MCF 10A (cell line): ENCODE results near the gene SUDS3. TPM values are rescaled to one million over a fixed set of nuclear protein-coding genes. Genes with fewer than 3 reads are reported as not detected.

ENCODE experiments used
- BruUV-seq: library from RNA; stranded (reverse); fragments of 400-500 nt; replicated peaks from 2 replicates; lab custom pipeline; 2021; lab: Mats Ljungman, UMichigan
- CTCF ChIA-PET: fragments of 300-600 bp; sonication (Branson Sonifier 250); formaldehyde crosslinking; extraction: SDS; loops from one replicate; lab custom pipeline; 2021; ENCODE audit warnings: antibody characterized with exemption, inconsistent platforms; lab: Yijun Ruan, JAX
- POLR2A ChIA-PET: fragments of 300-600, 350-650 bp; sonication (Branson Sonifier 250); formaldehyde crosslinking; extraction: SDS; loops from one replicate; lab custom pipeline; 2020; ENCODE audit warnings: antibody characterized with exemption, inconsistent platforms; lab: Yijun Ruan, JAX
- DNase-seq: peaks from one replicate; pipeline ENCODE4 v3.0.0-alpha.2; 2018; ENCODE audit not compliant: unreplicated experiment
- H3K27ac Mint-ChIP-seq: one replicate; pipeline ENCODE4 v1.8.0; 2022; ENCODE audit warnings: mild to moderate bottlenecking, low read depth, mixed read lengths; ENCODE audit not compliant: unreplicated experiment
- H3K27me3 Mint-ChIP-seq: one replicate; pipeline ENCODE4 v1.8.0; 2022; ENCODE audit warnings: mixed read lengths; ENCODE audit not compliant: insufficient read depth, unreplicated experiment
- H3K36me3 Mint-ChIP-seq: one replicate; pipeline ENCODE4 v1.8.0; 2022; ENCODE audit warnings: mild to moderate bottlenecking, moderate library complexity, mixed read lengths; ENCODE audit not compliant: insufficient read depth, unreplicated experiment
- H3K4me1 Mint-ChIP-seq: one replicate; pipeline ENCODE4 v1.8.0; 2022; ENCODE audit warnings: mixed read lengths; ENCODE audit not compliant: insufficient read depth, unreplicated experiment
- H3K4me3 Mint-ChIP-seq: one replicate; pipeline ENCODE4 v1.8.0; 2022; ENCODE audit warnings: mild to moderate bottlenecking, moderate library complexity, mixed read lengths; ENCODE audit not compliant: unreplicated experiment
- H3K9me3 Mint-ChIP-seq: one replicate; pipeline ENCODE4 v1.8.0; 2022; ENCODE audit warnings: mixed read lengths; ENCODE audit not compliant: unreplicated experiment
- CTCF ChIP-seq: fragments of 200-600 bp; IDR thresholded peaks from one replicate; pipeline ENCODE4 v1.8.0; 2022; ENCODE audit warnings: antibody characterized with exemption, mild to moderate bottlenecking; ENCODE audit not compliant: unreplicated experiment
- intact Hi-C: fragments of 100-400 bp; cut with micrococcal nuclease; formaldehyde crosslinking; loops from 2 replicates; pipeline ENCODE4 v1.14.1; 2022
- total RNA-seq: library from RNA; stranded (reverse); gene quantifications from 2 replicates; pipeline ENCODE4 v1.2.3, GENCODE V29; 2022

The SUDS3 gene
- total RNA-seq, 1 experiment from 2014 or later, result 19.6 TPM

GRCh38 chr12:118398524-118398923 lies 22.2 kb downstream of the SUDS3 start:
- Mint-ChIP-seq H3K36me3 (peaks cover 85% of the 10 kb centered on the region), H3K27ac (no peak overlapping the region), H3K9me3 (no peaks in the 10 kb centered on the region), H3K4me3 (no peak overlapping the region), H3K27me3 (no peaks in the 10 kb centered on the region), H3K4me1 (no peaks in the 10 kb centered on the region)
- BruUV-seq, result no TSS peak
- TF ChIP-seq CTCF, result no peak
- DNase-seq, result no peak
- intact Hi-C loops, result no loop called here
- POLR2A ChIA-PET, result no interaction called here
- CTCF ChIA-PET, result interaction anchor here (0.5 to 1.0 kb wide), 4 partner anchors 46 to 1384 kb away, joined by 3 to 5 read pairs (median 3); no protein-coding TSS in a partner anchor

GRCh38 chr12:118398940-118399339 lies 22.6 kb downstream of the SUDS3 start:
- DNase-seq, result no peak
- CTCF ChIA-PET, result interaction anchor here (0.5 to 0.7 kb wide), 3 partner anchors 46 to 718 kb away, joined by 3 to 5 read pairs (median 3); no protein-coding TSS in a partner anchor
- H3K4me1 Mint-ChIP-seq, result no peaks in the 10 kb centered on the region
- H3K27ac Mint-ChIP-seq, result no peak overlapping the region
- no TSS peak for BruUV-seq
- H3K9me3 Mint-ChIP-seq, result no peaks in the 10 kb centered on the region
- no peak overlapping the region for H3K4me3 Mint-ChIP-seq
- intact Hi-C loops, result no loop called here
- TF ChIP-seq CTCF, result no peak
- POLR2A ChIA-PET, result no interaction called here
- H3K27me3 Mint-ChIP-seq, result no peaks in the 10 kb centered on the region
- peaks cover 85% of the 10 kb centered on the region for H3K36me3 Mint-ChIP-seq

GRCh38 chr12:118402251-118402650 lies 25.9 kb downstream of the SUDS3 start:
- no peak overlapping the region for H3K27ac Mint-ChIP-seq
- CTCF ChIA-PET, result interaction anchor here (0.7 to 2.1 kb wide), 4 partner anchors 9 to 1011 kb away, joined by 3 to 7 read pairs (median 5); no protein-coding TSS in a partner anchor

More at GRCh38 chr12:118402251-118402650, 25.9 kb downstream of the SUDS3 start:
- Mint-ChIP-seq H3K36me3 (peaks cover 85% of the 10 kb centered on the region), H3K4me3 (no peak overlapping the region), H3K4me1 (no peaks in the 10 kb centered on the region), H3K9me3 (no peaks in the 10 kb centered on the region), H3K27me3 (no peaks in the 10 kb centered on the region)
- POLR2A ChIA-PET, result no interaction called here
- no TSS peak for BruUV-seq
- intact Hi-C loops, result loop anchor here (10.0 kb wide), 1 partner anchor 1263 kb away; the partner anchor contains the start of gene PRKAB1
- no peak for DNase-seq
- TF ChIP-seq CTCF, result no peak
